H1 (cell line): ENCODE data around the gene ZNF277. TPM values are rescaled to one million over a fixed set of nuclear protein-coding genes. Genes with fewer than 3 reads are reported as not detected.

Source experiments
- CTCF ChIA-PET: fragments of 300-600 bp; sonication (Branson Sonifier 250); formaldehyde crosslinking; loops from one replicate; lab custom pipeline; 2021; ENCODE audit not compliant: partially characterized antibody; lab: Charles Lee
- POLR2A ChIA-PET: fragments of 300-600 bp; sonication (Branson Sonifier 250); formaldehyde crosslinking; loops from one replicate; lab custom pipeline; 2021; ENCODE audit warnings: inconsistent platforms; ENCODE audit not compliant: partially characterized antibody; lab: Charles Lee
- DNase-seq, 2 experiments: peaks; one replicate each; pipeline versions ENCODE4 v3.0.0 to v3.0.0-alpha.2; 2010 to 2022; ENCODE audit warnings: low spot score in 2 of 2, low read depth in 1 of 2, mixed read lengths in 1 of 2
- FAIRE-seq: peaks from 2 replicates; lab custom pipeline; 2011; peaks lifted over from hg19 to GRCh38; lab: Jason Lieb, UNC
- H2AFZ ChIP-seq: 2 replicates; pipeline ENCODE4 v1.8.1; 2012; ENCODE audit warnings: low read length, inconsistent platforms
- H2AK5ac ChIP-seq: 2 replicates; pipeline ENCODE4 v1.6.1; 2013; ENCODE audit warnings: low read depth, low read length
- H2BK120ac ChIP-seq: replicated peaks from 2 replicates; pipeline ENCODE3; 2013; ENCODE audit warnings: low read depth, low read length, inconsistent platforms
- H2BK12ac ChIP-seq: 2 replicates; pipeline ENCODE4 v1.6.1; 2013; ENCODE audit warnings: low read depth, low read length
- H2BK15ac ChIP-seq: 2 replicates; pipeline ENCODE4 v1.6.1; 2013; ENCODE audit warnings: low read length
- H2BK20ac ChIP-seq: 2 replicates; pipeline ENCODE4 v1.6.1; 2013; ENCODE audit warnings: low read length
- H2BK5ac ChIP-seq: 2 replicates; pipeline ENCODE4 v1.6.1; 2013; ENCODE audit warnings: low read depth, low read length
- H3K14ac ChIP-seq: 2 replicates; pipeline ENCODE4 v1.6.1; 2013; ENCODE audit warnings: inconsistent platforms; ENCODE audit not compliant: insufficient read length
- H3K18ac ChIP-seq: 2 replicates; pipeline ENCODE4 v1.6.1; 2013; ENCODE audit warnings: low read length; ENCODE audit errors: extremely low read depth
- H3K23ac ChIP-seq: 2 replicates; pipeline ENCODE4 v1.6.1; 2013; ENCODE audit warnings: inconsistent platforms; ENCODE audit not compliant: insufficient read length
- H3K23me2 ChIP-seq: 2 replicates; pipeline ENCODE4 v1.6.1; 2013; ENCODE audit warnings: low read depth, low read length
- H3K27ac ChIP-seq: 2 replicates; pipeline ENCODE4 v1.6.1; 2011; ENCODE audit warnings: low read depth, low read length, inconsistent platforms
- H3K27me3 ChIP-seq, 4 experiments: replicated peaks in 1 of 4; 1 replicate in 1 of 4; 2 replicates in 3 of 4; pipeline versions ENCODE4 v1.6.1 to v1.8.1; 2011 to 2013; ENCODE audit warnings: low read length in 3 of 4, mild to moderate bottlenecking in 3 of 4, inconsistent platforms in 2 of 4, mixed read lengths in 2 of 4, moderate library complexity in 1 of 4; ENCODE audit not compliant: control insufficient read depth in 3 of 4, insufficient read depth in 3 of 4; ENCODE audit errors: extremely low read depth in 1 of 4
- H3K36me3 ChIP-seq, 4 experiments: 2 replicates each; pipeline versions ENCODE4 v1.6.1 to v1.8.1; 2011 to 2013; ENCODE audit warnings: mild to moderate bottlenecking in 4 of 4, low read length in 3 of 4, moderate library complexity in 2 of 4, control low read depth in 1 of 4, inconsistent platforms in 1 of 4; ENCODE audit not compliant: insufficient read depth in 4 of 4, control insufficient read depth in 2 of 4
- H3K4ac ChIP-seq: replicated peaks from 2 replicates; pipeline ENCODE3; 2013; ENCODE audit warnings: low read length, low read depth, mixed read lengths, inconsistent platforms; ENCODE audit not compliant: insufficient read length
- H3K4me1 ChIP-seq, 4 experiments: replicated peaks in 1 of 4; 1 replicate in 1 of 4; 2 replicates in 3 of 4; pipeline versions ENCODE4 v1.6.1 to v1.8.1; 2011 to 2013; ENCODE audit warnings: low read length in 3 of 4, inconsistent platforms in 2 of 4, mixed read lengths in 1 of 4; ENCODE audit not compliant: insufficient read depth in 4 of 4, control insufficient read depth in 3 of 4
- H3K4me2 ChIP-seq, 2 experiments: 2 replicates each; pipeline versions ENCODE4 v1.6.1 to v1.8.1; 2011 to 2013; ENCODE audit warnings: low read depth in 2 of 2, low read length in 2 of 2, control low read depth in 1 of 2, inconsistent platforms in 1 of 2, mild to moderate bottlenecking in 1 of 2; ENCODE audit not compliant: insufficient read depth in 1 of 2
- H3K4me3 ChIP-seq, 4 experiments: fragments of 200-600, 300-600 bp in 1 of 4; sonication (generic), shearing (Covaris generic), sonication (Bioruptor Twin) in 1 of 4; 2 replicates each; pipeline versions ENCODE4 v1.5.1 to v1.8.1; 2011 to 2016; ENCODE audit warnings: low read length in 4 of 4, low read depth in 3 of 4, control low read depth in 2 of 4, inconsistent platforms in 2 of 4, mild to moderate bottlenecking in 2 of 4, mixed read lengths in 1 of 4, moderate library complexity in 1 of 4; ENCODE audit not compliant: insufficient read depth in 2 of 4; ENCODE audit errors: extremely low read depth in 1 of 4
- H3K56ac ChIP-seq: replicated peaks from 2 replicates; pipeline ENCODE3; 2013; ENCODE audit warnings: low read depth, mild to moderate bottlenecking, mixed read lengths, low read length, inconsistent platforms; ENCODE audit not compliant: insufficient read length
- H3K79me1 ChIP-seq: 2 replicates; pipeline ENCODE4 v1.6.1; 2013; ENCODE audit warnings: low read depth, low read length, control low read depth
- H3K79me2 ChIP-seq, 2 experiments: 2 replicates each; pipeline versions ENCODE4 v1.6.1 to v1.8.1; 2012 to 2013; ENCODE audit warnings: low read length in 2 of 2, mild to moderate bottlenecking in 2 of 2, inconsistent platforms in 1 of 2; ENCODE audit not compliant: insufficient read depth in 2 of 2, control insufficient read depth in 1 of 2
- H3K9ac ChIP-seq, 4 experiments: replicated peaks in 1 of 4; 1 replicate in 1 of 4; 2 replicates in 3 of 4; pipeline versions ENCODE4 v1.6.1 to v1.8.1; 2011 to 2013; ENCODE audit warnings: low read depth in 3 of 4, low read length in 3 of 4, control low read depth in 2 of 4, mild to moderate bottlenecking in 2 of 4, moderate library complexity in 2 of 4, inconsistent platforms in 1 of 4; ENCODE audit errors: extremely low read depth in 1 of 4
- H3K9me3 ChIP-seq, 2 experiments: 2 replicates each; pipeline versions ENCODE4 v1.6.1 to v1.8.1; 2012 to 2013; ENCODE audit warnings: mild to moderate bottlenecking in 2 of 2, moderate library complexity in 2 of 2, control low read depth in 1 of 2, inconsistent platforms in 1 of 2, low read depth in 1 of 2, low read length in 1 of 2, mixed read lengths in 1 of 2; ENCODE audit not compliant: insufficient read depth in 2 of 2
- H4K20me1 ChIP-seq, 2 experiments: replicated peaks in 1 of 2; 2 replicates each; pipeline versions ENCODE3 to v1.8.1; 2011 to 2013; ENCODE audit warnings: inconsistent platforms in 2 of 2, low read length in 2 of 2, mild to moderate bottlenecking in 1 of 2; ENCODE audit not compliant: insufficient read depth in 2 of 2, control insufficient read depth in 1 of 2
- H4K5ac ChIP-seq: 2 replicates; pipeline ENCODE4 v1.6.1; 2013; ENCODE audit warnings: low read length, low read depth, mixed read lengths, inconsistent platforms; ENCODE audit not compliant: insufficient read length
- H4K8ac ChIP-seq: 2 replicates; pipeline ENCODE4 v1.8.0; 2013; ENCODE audit warnings: mild to moderate bottlenecking, moderate library complexity, low read length, inconsistent platforms; ENCODE audit not compliant: insufficient read depth; ENCODE audit errors: extremely low read depth
- H4K91ac ChIP-seq: replicated peaks from 2 replicates; pipeline ENCODE3; 2013; ENCODE audit warnings: low read length, mixed read lengths, inconsistent platforms; ENCODE audit not compliant: insufficient read length
- BACH1 ChIP-seq: IDR thresholded peaks from 2 replicates; pipeline ENCODE4 v1.6.1; 2012; ENCODE audit warnings: low read length, improper control_type of control experiment
- CBX5 ChIP-seq: fragments of 300-800, 300-1000 bp; sonication (generic); IDR thresholded peaks from 2 replicates; pipeline ENCODE4 v1.7.1; 2016; ENCODE audit warnings: antibody characterized with exemption, low read length, low read depth
- CHD2 ChIP-seq: IDR thresholded peaks from 2 replicates; pipeline ENCODE4 v1.6.1; 2012; ENCODE audit warnings: low read length, improper control_type of control experiment
- GABPA ChIP-seq: IDR thresholded peaks from 2 replicates; pipeline ENCODE4 v1.6.1; 2011; ENCODE audit warnings: mild to moderate bottlenecking, low read length, moderate library complexity, borderline replicate concordance; ENCODE audit not compliant: insufficient read depth
- GTF2F1 ChIP-seq: IDR thresholded peaks from 2 replicates; pipeline ENCODE4 v1.6.1; 2012; ENCODE audit warnings: low read depth, low read length, improper control_type of control experiment, borderline replicate concordance
- JUND ChIP-seq: IDR thresholded peaks from 2 replicates; pipeline ENCODE4 v1.6.1; 2011; ENCODE audit warnings: mild to moderate bottlenecking, improper control_type of control experiment, low read length
- KDM1A ChIP-seq: fragments of 200-600, 300-600 bp; sonication (generic); IDR thresholded peaks from 2 replicates; pipeline ENCODE4 v1.7.1; 2016; ENCODE audit warnings: mild to moderate bottlenecking, low read length, borderline replicate concordance
- MAFK ChIP-seq: IDR thresholded peaks from 2 replicates; pipeline ENCODE4 v1.6.1; 2012; ENCODE audit warnings: low read depth, mild to moderate bottlenecking, improper control_type of control experiment, low read length
- RAD21 ChIP-seq, 2 experiments: IDR thresholded peaks in 1 of 2; conservative IDR thresholded peaks in 1 of 2; 2 replicates each; pipeline ENCODE4 v1.6.1; 2011; ENCODE audit warnings: low read depth in 2 of 2, low read length in 2 of 2, improper control_type of control experiment in 1 of 2, inconsistent platforms in 1 of 2, mild to moderate bottlenecking in 1 of 2, moderate library complexity in 1 of 2
- SAP30 ChIP-seq: fragments of 300-600 bp; sonication (generic); IDR thresholded peaks from 2 replicates; pipeline ENCODE4 v1.7.1; 2012; ENCODE audit warnings: low read length, moderate library complexity, mild to moderate bottlenecking, inconsistent platforms; ENCODE audit not compliant: insufficient read depth, insufficient replicate concordance
- SUZ12 ChIP-seq: fragments of 200-600 bp; sonication (generic); IDR thresholded peaks from 2 replicates; pipeline ENCODE4 v1.6.1; 2012; ENCODE audit warnings: mild to moderate bottlenecking, inconsistent platforms, low read length, moderate library complexity, mixed read lengths
- TAF7 ChIP-seq: optimal IDR thresholded peaks from 2 replicates; pipeline ENCODE3; 2011; ENCODE audit warnings: low read depth, mild to moderate bottlenecking, inconsistent platforms, low read length, moderate library complexity, borderline replicate concordance
- TBP ChIP-seq: IDR thresholded peaks from 2 replicates; pipeline ENCODE4 v1.6.1; 2011; ENCODE audit warnings: low read depth, low read length, improper control_type of control experiment
- YY1 ChIP-seq: IDR thresholded peaks from 2 replicates; pipeline ENCODE4 v1.6.1; 2011; ENCODE audit warnings: low read depth, mild to moderate bottlenecking, low read length
- WGBS, 2 experiments: shearing (Covaris generic) in 1 of 2; methylation state at CpG; one replicate each; pipeline versions ENCODE4 v1.1.6 to v1.1.7; 2013 to 2015; ENCODE audit warnings: low lambda C conversion rate in 2 of 2, mixed read lengths in 2 of 2, inconsistent platforms in 1 of 2, low coverage in 1 of 2, missing lambda C conversion rate in 1 of 2; ENCODE audit not compliant: insufficient replicate concordance in 2 of 2, insufficient coverage in 1 of 2, insufficient read length in 1 of 2; ENCODE audit errors: extremely low coverage in 1 of 2, missing lambda C conversion rate in 1 of 2; 5-methylcytosine and 5-hydroxymethylcytosine counted together
- polyA plus RNA-seq, 7 experiments: library from polyadenylated mRNA; depleted of rRNA in 3 of 7; stranded (reverse) in 5 of 7; unstranded in 2 of 7; fragments of >200 nt in 5 of 7; fragments of 200-250 nt in 2 of 7; gene quantifications; 1 replicate in 5 of 7; 2 replicates in 1 of 7; 4 replicates in 1 of 7; pipeline versions ENCODE4 v1.2.1 to v1.2.3, GENCODE V29; 2011 to 2013; ENCODE audit warnings: missing spikeins in 2 of 7, mixed read lengths in 2 of 7
- total RNA-seq: library from RNA; stranded (reverse); fragmentation: NEBNext Ultra II Directional; extraction: Animal tissue kit (Norgen Biotek cat#: 25700); gene quantifications from 2 replicates; pipeline ENCODE4 v1.2.1, GENCODE V29; 2021

Gene ZNF277
- total and polyA plus RNA-seq, 2 of the 8 experiments (the other 6 are each of a cell fraction or from before 2014, with no cell fraction given), result 5.1 to 21.7 TPM

DNA sequence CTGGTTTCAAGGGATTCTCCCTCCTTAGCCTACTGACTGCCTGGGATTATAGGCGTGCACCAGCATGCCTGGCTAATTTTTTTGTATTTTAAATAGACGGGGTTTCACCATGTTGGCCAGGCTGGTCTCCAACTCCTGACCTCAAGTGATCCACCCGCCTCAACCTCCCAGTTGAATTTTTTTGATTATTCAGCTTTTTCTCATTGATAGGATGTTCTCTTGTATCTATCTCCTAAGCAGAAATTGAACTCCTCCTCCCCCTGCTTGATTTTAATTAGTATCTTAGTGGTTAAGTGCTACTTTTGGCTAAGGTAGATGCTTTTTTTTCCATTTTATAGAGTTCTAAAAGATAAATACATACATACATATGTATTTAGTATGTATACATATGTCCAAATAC is 101.0 kb downstream of the ZNF277 start:
- H3K18ac ChIP-seq, result no peak overlapping the region
- no peaks in the 10 kb centered on the region for H3K79me2 ChIP-seq
- H4K20me1 ChIP-seq, result no peaks in the 10 kb centered on the region
- no peak overlapping the region for H2AK5ac ChIP-seq
- H3K27ac ChIP-seq, result no peak overlapping the region
- DNase-seq (no peak), FAIRE-seq (no peak)
- H4K5ac ChIP-seq, result no peak overlapping the region
- no peak overlapping the region for H3K4ac ChIP-seq
- no peak overlapping the region for H2BK120ac ChIP-seq
- 93% methylated on average over 3 of the region's 3 CpGs; no CpG with 5 or more reads in 1 of the 2 experiments for WGBS, 2 experiments
- no peak overlapping the region for H2AFZ ChIP-seq
- H3K79me1 ChIP-seq, result no peaks in the 10 kb centered on the region
- H3K27me3 ChIP-seq, result no peaks in the 10 kb centered on the region
- ChIA-PET CTCF (no interaction called here), POLR2A (no interaction called here)
- H4K91ac ChIP-seq, result no peak overlapping the region
- H3K56ac ChIP-seq, result no peak overlapping the region
- H3K4me2 ChIP-seq, result no peak overlapping the region
- H3K9me3 ChIP-seq, result peaks cover 5 to 11% of the 10 kb centered on the region in 2 experiments; a peak in 2 of 4 replicates
- no peak overlapping the region for H3K4me3 ChIP-seq
- H3K36me3 ChIP-seq, result peaks cover 0 to 9% (median 0%) of the 10 kb centered on the region in 4 experiments; a peak in 3 of 8 replicates
- H2BK5ac ChIP-seq, result no peak overlapping the region
- H3K23me2 ChIP-seq, result no peaks in the 10 kb centered on the region
- H3K9ac ChIP-seq, result no peak overlapping the region
- no peak overlapping the region for H2BK12ac ChIP-seq
- no peak overlapping the region for H4K8ac ChIP-seq
- H2BK20ac ChIP-seq, result no peak overlapping the region
- no peak overlapping the region for H3K14ac ChIP-seq
- H2BK15ac ChIP-seq, result no peak overlapping the region
- H3K23ac ChIP-seq, result no peak overlapping the region
- no peaks in the 10 kb centered on the region for H3K4me1 ChIP-seq
- TF ChIP-seq TBP (no peak), BACH1 (no peak), TAF7 (no peak), SAP30 (no peak), SUZ12 (no peak), RAD21 (IDR thresholded peaks at IDR 0.05 in 1 of 2, conservative IDR thresholded peaks at IDR 0.05 in 1 of 2; ENCODE audit: low read depth in 2 of 2, low read length in 2 of 2) (no peak), KDM1A (no peak), CBX5 (no peak), MAFK (no peak), JUND (no peak), GABPA (no peak), GTF2F1 (no peak), YY1 (no peak), CHD2 (no peak)
